HepG2 (cell line): Measurements from ENCODE around the gene ITGA7.

Source experiments
- CTCF ChIP-seq: sonication (generic); formaldehyde crosslinking; IDR thresholded peaks from 2 replicates; pipeline ENCODE4 v1.5.0; 2020; ENCODE audit warnings: mild to moderate bottlenecking, missing genetic modification reagents, moderate library complexity
- FIP1L1 ChIP-seq: fragments of 200-400 bp; formaldehyde crosslinking; IDR thresholded peaks from 2 replicates; pipeline ENCODE4 v1.6.1; 2018; ENCODE audit warnings: low read depth, mild to moderate bottlenecking, low read length, moderate library complexity, borderline replicate concordance; ENCODE audit not compliant: insufficient read depth
- KDM1A ChIP-seq: IDR thresholded peaks from 2 replicates; pipeline ENCODE4 v1.6.1; 2016; ENCODE audit warnings: missing compliant biosample characterization
- NFATC3 ChIP-seq: sonication (generic); formaldehyde crosslinking; IDR thresholded peaks from 2 replicates; pipeline ENCODE4 v1.5.1; 2020; ENCODE audit warnings: mild to moderate bottlenecking, missing genetic modification reagents
- PHF8 ChIP-seq: sonication (generic); formaldehyde crosslinking; IDR thresholded peaks from 2 replicates; pipeline ENCODE4 v1.5.0; 2020; ENCODE audit warnings: missing genetic modification reagents
- POLR2AphosphoS5 ChIP-seq: IDR thresholded peaks from 2 replicates; pipeline ENCODE4 v1.6.1; 2012; ENCODE audit warnings: low read depth, low read length
- RBM39 ChIP-seq: fragments of 200-400 bp; formaldehyde crosslinking; IDR thresholded peaks from one replicate; pipeline ENCODE4 v1.6.1; 2018; ENCODE audit warnings: antibody characterized with exemption, mild to moderate bottlenecking, low read depth, low read length; ENCODE audit not compliant: poor library complexity, severe bottlenecking
- REST ChIP-seq, 2 experiments: IDR thresholded peaks; 2 replicates each; pipeline ENCODE4 v1.6.1; 2011 to 2012; ENCODE audit warnings: low read length in 2 of 2, borderline replicate concordance in 1 of 2, low read depth in 1 of 2, mild to moderate bottlenecking in 1 of 2, moderate library complexity in 1 of 2
- ZBTB1 ChIP-seq: sonication (generic); formaldehyde crosslinking; IDR thresholded peaks from 2 replicates; pipeline ENCODE4 v1.4.0; 2020; ENCODE audit warnings: missing genetic modification reagents, borderline replicate concordance
- ZFP62 ChIP-seq: sonication (generic); formaldehyde crosslinking; IDR thresholded peaks from 2 replicates; pipeline ENCODE4 v1.4.0; 2020; ENCODE audit warnings: missing genetic modification reagents
- ZNF549 ChIP-seq: sonication (generic); formaldehyde crosslinking; IDR thresholded peaks from 2 replicates; pipeline ENCODE4 v1.5.0; 2020; ENCODE audit warnings: missing genetic modification reagents

- no peak for TF ChIP-seq KDM1A
- no peak for TF ChIP-seq CTCF
- TF ChIP-seq ZNF549 (CRISPR knock-in tag) = no peak
- no peak for TF ChIP-seq NFATC3 (CRISPR knock-in tag)
- TF ChIP-seq POLR2AphosphoS5 = no peak
- no peak for TF ChIP-seq RBM39
- no peak for TF ChIP-seq PHF8 (CRISPR knock-in tag)
- no peak for TF ChIP-seq ZFP62
- TF ChIP-seq FIP1L1 = no peak
- no peak for TF ChIP-seq ZBTB1 (CRISPR knock-in tag)
- TF ChIP-seq REST (IDR thresholded peaks at IDR 0.05; ENCODE audit: borderline replicate concordance in 1 of 2, low read depth in 1 of 2, low read length in 2 of 2) = no peak
Measured at GRCh38 chr12:55744340-55745030, 36.8 kb upstream of the ITGA7 start.
